ENCODE results near the gene MS4A6E.
"Not testable (repeated sequence)": the region's sequence is repeated elsewhere in the genome, so short reads cannot be mapped to it uniquely, and the experiment has no call there.

MS4A6E gene

DNA sequence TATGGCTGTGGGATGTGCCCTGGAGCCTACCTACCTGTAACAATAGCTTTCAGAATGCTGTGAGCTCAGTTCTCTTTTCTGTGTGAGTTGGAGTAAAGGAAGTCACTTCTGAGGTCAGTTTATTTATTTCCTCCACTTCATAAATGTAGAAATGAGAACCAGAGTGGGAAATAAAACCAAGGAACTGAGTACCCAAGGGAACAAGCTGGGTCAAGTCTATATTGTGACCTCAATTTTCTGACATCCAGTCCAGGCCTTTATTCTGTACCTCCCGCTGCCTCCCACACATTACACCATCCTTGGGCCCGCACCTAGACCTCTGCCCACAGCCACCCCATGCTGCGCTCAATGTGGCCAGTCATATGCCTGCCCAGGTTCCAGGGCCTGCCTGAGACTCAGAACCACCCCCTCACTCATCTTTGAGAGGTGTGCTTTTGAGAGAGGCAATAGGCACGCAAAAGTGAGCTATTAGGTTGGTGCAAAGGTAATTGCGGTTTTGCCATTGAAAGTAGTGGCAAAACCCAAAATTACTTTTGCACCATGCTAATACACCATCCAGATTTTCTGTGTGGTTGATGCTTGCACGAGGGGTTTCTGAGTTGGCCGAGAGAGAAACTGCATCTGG lies 9.8 kb downstream of the MS4A6E start:
- DNase-seq (ENCODE audit: low read depth in 2 of 2), result no peak

GRCh38 chr11:60338053-60338452 lies 11.0 kb downstream of the MS4A6E start:
- no peak for DNase-seq (ENCODE audit: low read depth in 2 of 2)

DNA sequence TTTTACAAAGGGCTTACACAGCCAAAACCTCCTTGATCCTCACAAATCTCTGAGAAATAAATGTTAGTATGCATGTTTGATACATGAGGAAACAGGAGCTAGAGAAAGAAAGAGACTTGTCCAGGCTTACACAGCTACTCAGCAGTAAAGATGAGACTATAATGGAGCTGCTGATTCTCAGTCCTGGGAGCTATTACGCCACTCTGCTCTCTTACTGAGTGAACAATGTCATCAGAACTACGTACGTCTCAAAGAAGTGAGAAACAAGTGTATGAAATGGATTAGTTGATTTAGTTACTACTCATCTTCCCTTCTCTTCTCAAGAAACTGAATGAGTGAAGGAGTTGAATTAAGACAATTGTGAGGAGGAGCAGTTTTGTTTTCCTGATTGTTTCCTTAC lies 12.3 kb downstream of the MS4A6E start:
- DNase-seq (ENCODE audit: low read depth in 2 of 2), result no peak

GRCh38 chr11:60343094-60343704 lies 16.1 kb downstream of the MS4A6E start:
- no peak for DNase-seq (ENCODE audit: low read depth in 2 of 2)

- DNase-seq (ENCODE audit: low read depth in 2 of 2), result no peak
These were observed 17.1 kb downstream of the MS4A6E start for GRCh38 chr11:60344146-60344545.

- DNase-seq (ENCODE audit: low read depth in 2 of 2), result no peak
These were observed 18.4 kb downstream of the MS4A6E start for GRCh38 chr11:60345489-60345888.

GRCh38 chr11:60347084-60347797 lies 20.2 kb downstream of the MS4A6E start:
- no peak for DNase-seq (ENCODE audit: low read depth in 2 of 2)

- DNase-seq (ENCODE audit: low read depth in 2 of 2), result no peak
These were observed 21.1 kb downstream of the MS4A6E start for GRCh38 chr11:60348116-60348515.

DNA sequence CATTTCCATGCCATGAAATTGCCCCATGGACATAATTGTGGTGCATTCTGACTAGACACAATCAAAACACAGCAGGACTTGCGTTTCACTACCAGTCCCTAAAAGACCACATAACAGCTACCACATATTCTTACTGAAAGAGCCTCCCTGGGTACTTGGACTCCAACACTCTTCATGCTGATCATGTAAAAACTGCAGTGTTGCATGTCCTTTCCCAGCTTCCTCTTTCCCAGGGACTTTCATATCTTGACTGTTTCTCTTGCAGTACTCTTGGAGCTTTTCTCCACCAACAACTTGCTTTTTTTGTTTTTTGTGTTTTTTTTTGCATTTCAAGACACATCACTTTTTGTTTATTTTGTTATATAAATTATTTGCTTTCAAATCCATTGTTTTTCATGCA lies 22.9 kb downstream of the MS4A6E start:
- DNase-seq (ENCODE audit: low read depth in 2 of 2), result no peak

GRCh38 chr11:60357771-60358170 lies 30.7 kb downstream of the MS4A6E start:
- DNase-seq (ENCODE audit: low read depth in 2 of 2), result no peak

DNA sequence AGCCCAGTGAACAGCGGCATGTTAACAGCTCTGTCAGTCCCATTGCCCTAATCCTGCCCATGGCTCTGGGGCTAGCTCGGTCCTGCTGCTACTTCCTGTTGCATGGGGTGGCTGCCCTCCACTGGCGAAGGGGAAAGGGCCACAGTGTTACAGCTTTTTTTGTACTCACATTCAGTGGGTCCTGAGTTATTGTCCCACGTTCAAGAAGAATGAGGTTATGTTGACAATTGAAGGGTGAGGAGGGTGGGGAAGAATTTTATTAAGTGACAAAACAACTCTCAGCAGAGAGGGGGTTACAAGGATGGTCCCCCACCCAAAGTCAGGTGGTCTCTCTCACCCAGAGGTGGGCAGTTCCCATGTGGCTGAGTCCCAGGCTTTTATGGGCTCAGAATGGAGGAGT lies 33.6 kb downstream of the MS4A6E start:
- DNase-seq (ENCODE audit: low read depth in 2 of 2), result no peak

GRCh38 chr11:60362241-60362640 lies 35.2 kb downstream of the MS4A6E start:
- DNase-seq (ENCODE audit: low read depth in 2 of 2), result no peak

GRCh38 chr11:60363542-60364470 lies 36.8 kb downstream of the MS4A6E start:
- DNase-seq (ENCODE audit: low read depth in 2 of 2), result peak; percentile 17

DNA sequence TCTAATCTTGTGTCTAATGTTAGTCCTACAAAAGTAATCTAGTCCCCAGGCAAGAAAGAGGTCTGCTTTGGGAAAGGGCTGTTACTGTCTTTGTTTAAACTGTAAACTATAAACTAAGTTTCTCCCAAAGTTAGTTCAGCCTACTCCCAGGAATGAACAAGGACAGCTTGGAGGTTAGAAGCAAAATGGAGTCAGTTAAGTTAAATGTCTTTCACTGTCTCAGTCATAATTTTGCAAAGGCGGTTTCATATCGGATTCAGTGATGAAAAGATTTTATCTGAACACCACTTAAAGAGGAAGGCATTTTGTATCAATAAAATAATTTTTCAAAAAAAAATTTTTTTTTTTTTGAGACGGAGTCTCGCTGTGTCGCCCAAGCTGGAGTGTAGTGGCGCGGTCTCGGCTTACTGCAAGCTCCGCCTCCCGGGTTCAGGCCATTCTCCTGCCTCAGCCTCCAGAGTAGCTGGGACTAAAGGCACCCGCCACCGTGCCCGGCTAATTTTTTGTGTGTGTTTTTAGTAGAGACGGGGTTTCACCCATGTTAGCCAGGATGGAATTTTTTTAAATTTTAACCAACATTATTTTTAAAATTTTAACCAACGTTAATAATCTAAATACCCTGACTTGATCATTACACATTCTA lies 39.3 kb downstream of the MS4A6E start:
- DNase-seq (ENCODE audit: low read depth in 2 of 2), result not testable (repeated sequence)

DNA sequence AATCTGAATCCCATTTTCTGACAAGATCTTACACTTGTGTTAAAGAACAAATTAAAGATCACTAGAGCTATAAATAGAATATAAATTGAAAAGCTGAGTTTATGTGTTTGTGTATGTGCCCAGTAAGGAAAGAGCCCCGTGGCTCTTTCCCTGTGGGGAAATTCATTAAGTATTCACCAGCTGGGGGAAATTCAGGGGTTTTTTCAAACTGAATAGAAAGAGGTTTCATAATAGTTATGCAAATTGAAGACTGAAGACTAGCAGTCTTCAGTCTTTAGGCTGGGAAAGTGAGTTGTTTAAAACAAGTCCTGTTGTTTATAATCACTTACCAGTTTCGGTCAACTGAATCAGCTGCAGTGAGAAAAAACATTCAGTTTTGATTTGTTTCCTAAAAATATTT lies 40.0 kb downstream of the MS4A6E start:
- DNase-seq (ENCODE audit: low read depth in 2 of 2), result no peak

DNA sequence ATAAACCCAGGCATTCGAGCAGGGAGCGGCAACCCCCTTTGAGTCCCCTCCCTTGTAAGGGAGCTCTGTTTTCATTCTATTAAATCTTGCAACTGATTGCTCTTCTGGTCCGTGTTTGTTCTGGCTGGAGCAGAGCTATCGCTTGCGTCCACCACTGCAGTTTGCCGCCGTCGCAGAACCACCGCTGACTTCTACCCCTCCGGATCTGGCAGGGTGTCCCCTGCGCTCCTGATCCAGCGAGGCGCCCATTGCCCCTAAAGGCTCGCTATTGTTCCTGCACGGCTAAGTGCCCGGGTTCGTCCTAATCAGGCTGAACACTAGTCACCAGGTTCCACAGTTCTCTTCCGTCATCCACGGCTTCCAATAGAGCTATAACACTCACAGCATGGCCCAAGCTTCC lies 40.8 kb downstream of the MS4A6E start:
- DNase-seq (ENCODE audit: low read depth in 2 of 2), result no peak

- no peak for DNase-seq (ENCODE audit: low read depth in 2 of 2)
These were observed 43.3 kb downstream of the MS4A6E start for GRCh38 chr11:60370252-60370810.

- DNase-seq (ENCODE audit: low read depth in 2 of 2), result no peak
These were observed 43.8 kb downstream of the MS4A6E start for GRCh38 chr11:60370811-60371298.

- no peak for DNase-seq (ENCODE audit: low read depth in 2 of 2)
These were observed 44.3 kb downstream of the MS4A6E start for GRCh38 chr11:60371386-60371785.

GRCh38 chr11:60371854-60372253 lies 44.8 kb downstream of the MS4A6E start:
- DNase-seq (ENCODE audit: low read depth in 2 of 2), result no peak

DNA sequence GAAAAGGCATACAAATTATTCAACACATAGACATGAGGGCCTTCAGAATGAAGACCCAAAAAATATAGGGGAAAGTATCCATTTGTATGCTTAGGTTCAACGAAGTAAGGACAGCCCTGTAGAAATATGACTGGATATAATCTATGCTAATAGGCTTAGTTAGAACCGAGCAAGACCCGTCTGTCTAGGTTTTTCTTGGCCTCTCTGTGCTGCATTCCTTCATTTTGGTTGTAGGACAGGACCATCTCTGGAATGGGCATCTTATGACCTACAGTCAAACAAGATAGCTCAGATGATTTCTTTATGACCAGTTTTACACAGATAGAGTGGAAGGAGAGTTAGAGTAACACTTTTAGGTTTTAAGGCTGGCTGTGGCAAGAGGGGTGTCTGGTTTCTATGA lies 45.7 kb downstream of the MS4A6E start:
- no peak for DNase-seq (ENCODE audit: low read depth in 2 of 2)
